ENCODE data around the gene TBX18.

TBX18 gene

DNA sequence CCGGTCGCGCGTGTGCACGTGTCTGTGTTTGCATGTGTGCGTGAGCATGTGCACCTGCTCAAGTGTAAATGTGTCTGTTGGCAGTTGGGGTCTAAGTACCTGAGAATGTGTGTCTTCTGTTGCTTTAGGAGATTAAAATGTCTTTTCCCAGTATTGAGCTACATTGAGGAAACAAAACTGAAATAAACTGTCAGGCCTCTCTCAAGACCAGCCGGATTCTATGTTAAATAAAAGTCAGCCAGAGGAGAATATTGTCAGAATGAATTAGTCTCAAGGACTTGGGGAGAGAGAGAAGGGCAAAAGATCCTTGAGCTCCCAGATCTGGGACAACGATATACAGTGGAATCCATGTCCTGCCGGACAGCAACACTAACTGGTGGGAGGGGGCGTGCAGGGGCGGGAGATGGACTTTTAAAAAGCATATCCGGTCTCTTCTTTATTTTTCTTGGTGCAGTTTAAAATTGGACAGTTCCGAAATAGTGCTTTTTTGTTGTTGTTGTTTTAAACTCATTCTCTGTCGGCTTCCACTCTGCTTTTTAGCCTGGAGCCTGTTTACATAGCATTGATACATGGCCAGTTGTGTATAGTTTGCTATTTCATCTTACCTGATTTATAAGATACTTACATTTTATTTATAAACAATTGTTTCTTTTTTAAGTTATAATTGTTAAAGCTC lies 3.3 kb upstream of the TBX18 start:
- no peaks in the 10 kb centered on the region for H3K9me3 ChIP-seq (ENCODE audit: control insufficient read depth, low read length)
- peaks cover 35% of the 10 kb centered on the region for H3K27me3 ChIP-seq (replicated peaks; ENCODE audit: control insufficient read depth, insufficient read depth, low read length, poor library complexity, severe bottlenecking)
- H3K4me1 ChIP-seq (ENCODE audit: control insufficient read depth, insufficient read depth, low read length, poor library complexity, severe bottlenecking): no peaks in the 10 kb centered on the region
- no peaks in the 10 kb centered on the region for H3K36me3 ChIP-seq (ENCODE audit: control insufficient read depth, insufficient read depth, low read length)
- no peak for DNase-seq
- no peak overlapping the region for H3K4me3 ChIP-seq (ENCODE audit: insufficient read depth, low read depth, low read length, poor library complexity, severe bottlenecking)
- no peak overlapping the region for H3K27ac ChIP-seq (ENCODE audit: insufficient read depth, low read length, poor library complexity, severe bottlenecking)

DNA sequence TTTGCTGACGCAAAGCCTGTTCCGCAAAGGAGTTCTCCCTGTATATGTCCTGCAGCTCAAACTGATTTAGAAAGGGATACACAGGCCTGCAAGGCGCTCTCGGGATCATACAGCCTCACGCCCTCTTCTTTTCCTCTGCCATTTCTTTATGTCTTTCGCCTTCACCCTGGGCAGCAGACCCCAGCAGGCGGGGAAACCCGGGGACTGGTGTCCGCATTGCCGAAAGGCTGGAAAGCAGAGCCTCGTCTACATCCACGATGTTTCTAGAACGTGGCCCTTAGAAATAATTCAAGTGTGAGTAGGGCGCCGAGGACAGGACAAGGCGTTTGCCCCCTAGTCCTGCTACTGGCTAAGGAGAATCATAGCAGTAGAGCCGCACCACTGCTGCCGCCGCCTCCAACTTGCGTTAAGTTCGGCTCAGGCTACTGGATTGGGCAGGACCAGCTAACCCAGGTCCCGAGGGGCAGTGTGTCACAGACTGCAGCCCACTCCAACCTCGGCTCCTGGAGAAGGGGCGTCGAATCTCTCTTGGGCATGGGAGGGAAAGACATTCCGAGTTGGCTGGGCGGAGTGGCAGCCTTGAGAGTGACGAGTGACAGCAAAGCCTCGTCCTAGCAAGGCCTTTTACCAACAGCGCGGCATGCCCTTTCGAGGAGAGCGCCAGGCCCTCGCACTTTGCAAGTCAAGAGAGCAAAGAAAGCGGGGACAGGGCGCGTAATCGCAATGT lies 2.6 kb upstream of the TBX18 start:
- Histone ChIP-seq H3K4me3 (ENCODE audit: insufficient read depth, low read depth, low read length, poor library complexity, severe bottlenecking) (no peak overlapping the region), H3K36me3 (ENCODE audit: control insufficient read depth, insufficient read depth, low read length) (no peaks in the 10 kb centered on the region), H3K9me3 (ENCODE audit: control insufficient read depth, low read length) (no peaks in the 10 kb centered on the region), H3K27me3 (replicated peaks; ENCODE audit: control insufficient read depth, insufficient read depth, low read length, poor library complexity, severe bottlenecking) (peaks cover 39% of the 10 kb centered on the region), H3K27ac (ENCODE audit: insufficient read depth, low read length, poor library complexity, severe bottlenecking) (no peak overlapping the region), H3K4me1 (ENCODE audit: control insufficient read depth, insufficient read depth, low read length, poor library complexity, severe bottlenecking) (no peaks in the 10 kb centered on the region)
- DNase-seq: no peak

DNA sequence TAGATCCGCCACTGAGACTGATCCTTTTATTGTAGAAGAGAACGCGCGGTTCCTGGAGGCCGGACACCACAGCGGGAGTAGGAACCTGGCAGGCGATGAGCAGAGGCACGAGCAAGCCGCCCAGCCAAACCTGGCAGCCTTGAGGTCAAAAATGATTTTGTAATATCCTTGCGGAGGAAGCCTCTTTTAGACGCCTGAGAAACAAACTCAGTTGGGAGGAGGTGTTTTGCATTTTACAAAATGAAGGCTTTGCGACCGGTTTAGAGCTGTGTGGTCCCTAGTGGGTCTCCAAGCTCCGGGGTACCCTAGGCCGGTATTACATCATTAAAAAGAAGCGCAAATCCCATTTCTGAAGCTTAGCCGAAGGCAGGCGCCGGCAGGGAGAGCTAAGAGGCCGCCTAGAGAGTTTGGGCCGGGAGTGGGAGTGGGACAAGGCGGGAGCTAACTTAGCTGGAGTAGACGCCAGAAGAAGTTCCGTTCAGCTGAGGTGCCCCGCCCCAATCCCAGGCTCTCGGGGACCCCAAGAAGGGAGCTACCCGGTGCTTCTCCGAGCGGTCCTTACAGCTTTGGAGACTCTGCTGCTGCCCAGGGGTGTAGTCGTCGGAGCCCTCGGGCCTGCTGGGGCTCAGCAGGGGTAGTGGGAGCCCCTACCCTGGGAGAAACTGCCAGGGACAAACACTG lies 1.9 kb upstream of the TBX18 start:
- peaks cover 39% of the 10 kb centered on the region for H3K27me3 ChIP-seq (replicated peaks; ENCODE audit: control insufficient read depth, insufficient read depth, low read length, poor library complexity, severe bottlenecking)

DNA sequence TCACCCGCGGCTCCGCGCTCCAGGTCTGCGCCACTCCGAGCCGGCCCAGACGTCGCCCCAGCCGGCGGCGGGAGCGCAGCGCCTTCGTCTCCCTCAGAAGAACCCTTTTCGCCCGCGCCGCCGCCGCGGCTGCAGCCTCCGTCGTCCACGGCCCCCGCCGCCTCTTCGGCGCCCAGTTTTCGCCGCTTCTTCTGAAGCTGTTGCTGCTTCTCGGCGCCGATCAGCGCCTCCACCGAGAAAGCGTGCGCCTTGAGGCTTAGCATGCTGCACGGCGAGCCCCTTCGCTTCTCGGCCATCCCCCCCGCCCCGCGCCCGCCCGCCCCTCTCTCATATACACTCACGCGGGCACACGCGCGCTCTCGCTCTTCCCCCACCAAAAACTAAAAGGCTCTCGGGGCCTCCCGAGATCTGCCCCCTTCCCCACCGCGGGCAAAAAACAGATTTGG lies 489 bp downstream of the TBX18 start:
- DNase-seq: no peak
- Histone ChIP-seq H3K27me3 (replicated peaks; ENCODE audit: control insufficient read depth, insufficient read depth, low read length, poor library complexity, severe bottlenecking) (peaks cover 39% of the 10 kb centered on the region), H3K9me3 (ENCODE audit: control insufficient read depth, low read length) (no peaks in the 10 kb centered on the region), H3K27ac (ENCODE audit: insufficient read depth, low read length, poor library complexity, severe bottlenecking) (no peak overlapping the region), H3K4me1 (ENCODE audit: control insufficient read depth, insufficient read depth, low read length, poor library complexity, severe bottlenecking) (no peaks in the 10 kb centered on the region), H3K36me3 (ENCODE audit: control insufficient read depth, insufficient read depth, low read length) (no peaks in the 10 kb centered on the region), H3K4me3 (ENCODE audit: insufficient read depth, low read depth, low read length, poor library complexity, severe bottlenecking) (no peak overlapping the region)

More for the DNA sequence above, 1.9 kb upstream of the TBX18 start:
- Histone ChIP-seq H3K4me3 (ENCODE audit: insufficient read depth, low read depth, low read length, poor library complexity, severe bottlenecking) (no peak overlapping the region), H3K9me3 (ENCODE audit: control insufficient read depth, low read length) (no peaks in the 10 kb centered on the region), H3K36me3 (ENCODE audit: control insufficient read depth, insufficient read depth, low read length) (no peaks in the 10 kb centered on the region), H3K4me1 (ENCODE audit: control insufficient read depth, insufficient read depth, low read length, poor library complexity, severe bottlenecking) (no peaks in the 10 kb centered on the region), H3K27ac (ENCODE audit: insufficient read depth, low read length, poor library complexity, severe bottlenecking) (no peak overlapping the region)
- DNase-seq: no peak

DNA sequence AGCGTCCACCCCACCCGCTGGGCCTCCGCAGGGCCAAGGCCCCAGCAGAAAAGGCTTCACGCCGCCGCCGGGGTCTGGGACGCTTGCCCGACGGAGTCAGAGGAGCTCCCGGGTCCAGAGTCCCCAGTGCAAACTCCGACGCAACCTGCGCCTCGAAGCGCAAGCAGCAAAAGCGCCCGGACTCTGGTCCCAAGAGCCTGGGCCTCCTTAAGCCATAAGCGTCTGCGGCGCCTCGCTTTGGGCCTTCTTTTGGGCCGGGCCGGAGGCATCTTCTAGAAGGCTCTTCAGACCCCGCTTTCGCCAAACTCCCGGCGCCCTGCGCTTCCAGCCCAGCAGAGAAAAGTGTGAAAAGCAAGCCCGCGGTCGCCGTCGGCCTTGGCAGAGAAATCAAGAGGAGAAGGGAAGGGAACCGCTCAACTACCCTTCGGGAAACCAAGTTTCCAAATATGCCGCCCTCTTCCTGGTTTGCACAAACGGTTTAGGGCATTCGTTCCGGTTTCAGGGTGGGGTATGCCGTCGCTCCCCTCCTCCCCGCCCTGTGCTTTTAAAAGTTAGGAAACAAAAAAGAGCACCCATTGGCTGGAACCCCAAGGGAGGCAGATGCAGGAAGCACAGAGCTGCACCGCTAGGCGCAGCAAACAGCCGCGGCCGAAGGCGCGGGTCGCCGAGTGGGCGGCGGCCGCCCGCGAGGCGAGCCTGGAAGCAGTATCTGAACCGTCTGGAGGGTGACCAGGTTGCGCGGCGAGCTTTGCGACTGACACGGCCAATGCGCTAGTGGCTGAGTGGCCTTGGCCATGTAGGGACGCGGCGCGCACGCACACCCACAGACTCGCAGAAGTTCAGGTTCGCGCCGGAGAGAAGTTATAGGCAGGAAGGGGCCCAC lies 1.2 kb downstream of the TBX18 start:
- Histone ChIP-seq H3K27me3 (replicated peaks; ENCODE audit: control insufficient read depth, insufficient read depth, low read length, poor library complexity, severe bottlenecking) (peaks cover 32% of the 10 kb centered on the region), H3K36me3 (ENCODE audit: control insufficient read depth, insufficient read depth, low read length) (no peaks in the 10 kb centered on the region), H3K27ac (ENCODE audit: insufficient read depth, low read length, poor library complexity, severe bottlenecking) (no peak overlapping the region), H3K4me1 (ENCODE audit: control insufficient read depth, insufficient read depth, low read length, poor library complexity, severe bottlenecking) (no peaks in the 10 kb centered on the region), H3K9me3 (ENCODE audit: control insufficient read depth, low read length) (no peaks in the 10 kb centered on the region), H3K4me3 (ENCODE audit: insufficient read depth, low read depth, low read length, poor library complexity, severe bottlenecking) (no peak overlapping the region)
- DNase-seq: no peak

DNA sequence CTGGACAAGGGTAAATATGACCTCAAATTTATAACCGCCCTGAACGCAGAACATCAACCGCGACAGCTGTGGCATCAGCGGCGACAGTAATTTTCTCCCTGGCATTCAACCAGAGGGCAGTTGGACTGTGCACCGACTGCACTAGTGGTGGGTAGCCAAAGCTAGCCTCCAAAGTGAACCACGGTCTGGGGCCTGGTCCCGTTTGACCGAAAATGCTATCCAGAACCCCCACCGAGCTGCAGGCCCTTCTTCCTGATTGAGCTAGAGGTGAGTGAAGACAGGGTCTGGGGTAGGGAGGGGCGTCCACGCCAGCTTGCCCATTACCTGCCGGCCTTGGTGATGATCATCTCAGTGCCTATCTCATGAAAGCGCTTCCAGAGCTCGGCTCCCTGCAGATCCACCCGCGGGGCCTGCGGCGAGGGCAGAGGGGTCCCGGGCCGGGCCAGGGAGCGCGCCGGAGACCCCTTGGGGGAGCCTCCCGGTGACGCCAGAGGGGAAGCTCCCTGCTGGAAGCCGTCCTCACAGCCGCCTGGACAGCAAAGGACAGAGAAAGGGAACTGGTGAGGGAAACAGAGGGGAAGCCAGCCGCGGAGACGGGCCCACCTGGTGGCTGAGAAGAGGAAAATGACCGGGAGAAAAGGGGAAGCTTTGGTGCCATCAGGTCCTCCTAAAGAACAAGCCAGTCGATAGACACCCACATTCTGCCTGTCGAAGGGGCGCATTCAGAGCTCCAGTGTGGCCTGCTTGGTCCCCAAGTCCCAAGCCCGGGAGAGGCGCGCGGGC lies 2.0 kb downstream of the TBX18 start:
- H3K4me1 ChIP-seq (ENCODE audit: control insufficient read depth, insufficient read depth, low read length, poor library complexity, severe bottlenecking): no peaks in the 10 kb centered on the region
- no peak for DNase-seq
- H3K36me3 ChIP-seq (ENCODE audit: control insufficient read depth, insufficient read depth, low read length): no peaks in the 10 kb centered on the region
- no peak overlapping the region for H3K4me3 ChIP-seq (ENCODE audit: insufficient read depth, low read depth, low read length, poor library complexity, severe bottlenecking)
- no peak overlapping the region for H3K27ac ChIP-seq (ENCODE audit: insufficient read depth, low read length, poor library complexity, severe bottlenecking)
- H3K9me3 ChIP-seq (ENCODE audit: control insufficient read depth, low read length): no peaks in the 10 kb centered on the region
- peaks cover 24% of the 10 kb centered on the region for H3K27me3 ChIP-seq (replicated peaks; ENCODE audit: control insufficient read depth, insufficient read depth, low read length, poor library complexity, severe bottlenecking)

DNA sequence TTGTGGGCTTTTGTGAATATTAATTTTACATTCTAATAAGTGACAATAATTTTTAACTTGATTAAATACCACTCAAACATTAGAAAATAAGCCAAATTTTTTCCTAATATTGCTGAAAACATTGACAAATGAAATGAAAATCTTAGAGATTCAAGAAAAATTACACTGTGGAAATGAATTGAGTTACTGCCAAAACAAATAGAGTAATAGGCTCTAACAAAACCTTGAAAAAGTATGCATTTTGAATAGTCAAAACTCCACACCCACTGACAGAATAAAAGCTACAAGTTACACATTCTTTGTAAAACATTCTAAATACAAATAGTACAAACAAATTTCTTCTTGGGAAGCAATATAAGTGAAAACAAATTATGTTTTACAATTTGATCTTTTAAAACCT lies 5.9 kb downstream of the TBX18 start:
- no peaks in the 10 kb centered on the region for H3K9me3 ChIP-seq (ENCODE audit: control insufficient read depth, low read length)
- no peak overlapping the region for H3K4me3 ChIP-seq (ENCODE audit: insufficient read depth, low read depth, low read length, poor library complexity, severe bottlenecking)
- H3K27ac ChIP-seq (ENCODE audit: insufficient read depth, low read length, poor library complexity, severe bottlenecking): no peak overlapping the region
- H3K36me3 ChIP-seq (ENCODE audit: control insufficient read depth, insufficient read depth, low read length): no peaks in the 10 kb centered on the region
- DNase-seq: no peak
- peaks cover 4% of the 10 kb centered on the region for H3K27me3 ChIP-seq (replicated peaks; ENCODE audit: control insufficient read depth, insufficient read depth, low read length, poor library complexity, severe bottlenecking)
- H3K4me1 ChIP-seq (ENCODE audit: control insufficient read depth, insufficient read depth, low read length, poor library complexity, severe bottlenecking): no peaks in the 10 kb centered on the region

DNA sequence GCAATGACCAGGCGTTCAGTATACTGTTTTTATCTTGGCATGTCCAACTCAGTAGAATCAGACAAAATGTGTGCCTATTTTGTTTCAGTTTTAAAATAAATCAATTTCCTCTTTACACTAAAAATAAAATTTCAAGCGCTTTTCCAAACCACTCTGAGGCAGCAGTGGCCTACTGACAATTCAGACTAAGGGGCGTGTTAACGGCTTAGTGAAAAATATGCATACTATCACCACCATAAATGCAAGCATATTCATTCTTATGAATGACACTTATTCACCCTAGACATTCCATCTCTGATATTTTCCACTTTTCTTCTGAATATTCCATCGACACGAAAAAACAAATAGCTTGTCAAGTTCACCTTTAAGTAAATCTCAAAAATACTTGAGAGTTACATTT lies 7.5 kb downstream of the TBX18 start:
- no peaks in the 10 kb centered on the region for H3K36me3 ChIP-seq (ENCODE audit: control insufficient read depth, insufficient read depth, low read length)
- no peaks in the 10 kb centered on the region for H3K9me3 ChIP-seq (ENCODE audit: control insufficient read depth, low read length)
- H3K27ac ChIP-seq (ENCODE audit: insufficient read depth, low read length, poor library complexity, severe bottlenecking): no peak overlapping the region
- H3K4me3 ChIP-seq (ENCODE audit: insufficient read depth, low read depth, low read length, poor library complexity, severe bottlenecking): no peak overlapping the region
- no peaks in the 10 kb centered on the region for H3K27me3 ChIP-seq (replicated peaks; ENCODE audit: control insufficient read depth, insufficient read depth, low read length, poor library complexity, severe bottlenecking)
- H3K4me1 ChIP-seq (ENCODE audit: control insufficient read depth, insufficient read depth, low read length, poor library complexity, severe bottlenecking): no peaks in the 10 kb centered on the region
- no peak for DNase-seq

DNA sequence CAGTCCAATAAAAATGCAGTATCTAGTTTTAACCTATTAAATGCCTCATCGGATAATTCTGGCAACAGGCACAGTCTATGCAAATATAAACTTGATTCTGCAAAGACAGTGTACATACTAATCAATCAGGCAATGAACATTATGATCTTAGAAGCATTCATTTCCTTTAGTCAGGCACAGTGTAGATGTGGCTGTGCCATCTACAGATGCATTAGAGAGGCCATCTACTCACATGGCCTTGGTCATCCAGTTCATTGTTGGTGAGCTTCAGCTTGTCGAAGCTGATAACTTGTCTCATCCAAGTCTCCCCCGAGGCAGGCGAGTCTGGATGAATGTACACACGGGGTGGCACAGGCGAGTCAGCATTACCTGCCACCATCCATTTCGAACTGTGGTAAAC lies 7.9 kb downstream of the TBX18 start:
- H3K9me3 ChIP-seq (ENCODE audit: control insufficient read depth, low read length): no peaks in the 10 kb centered on the region
- H3K27ac ChIP-seq (ENCODE audit: insufficient read depth, low read length, poor library complexity, severe bottlenecking): no peak overlapping the region
- H3K4me3 ChIP-seq (ENCODE audit: insufficient read depth, low read depth, low read length, poor library complexity, severe bottlenecking): no peak overlapping the region
- DNase-seq: no peak
- no peaks in the 10 kb centered on the region for H3K27me3 ChIP-seq (replicated peaks; ENCODE audit: control insufficient read depth, insufficient read depth, low read length, poor library complexity, severe bottlenecking)
- no peaks in the 10 kb centered on the region for H3K36me3 ChIP-seq (ENCODE audit: control insufficient read depth, insufficient read depth, low read length)
- no peaks in the 10 kb centered on the region for H3K4me1 ChIP-seq (ENCODE audit: control insufficient read depth, insufficient read depth, low read length, poor library complexity, severe bottlenecking)

Data from effector memory CD4-positive, alpha-beta T cell (primary cell).